ENCODE measurements around the gene SUGCT.
"Not testable (repeated sequence)": the region's sequence is repeated elsewhere in the genome, so short reads cannot be mapped to it uniquely, and the experiment has no call there.

The SUGCT gene

DNA sequence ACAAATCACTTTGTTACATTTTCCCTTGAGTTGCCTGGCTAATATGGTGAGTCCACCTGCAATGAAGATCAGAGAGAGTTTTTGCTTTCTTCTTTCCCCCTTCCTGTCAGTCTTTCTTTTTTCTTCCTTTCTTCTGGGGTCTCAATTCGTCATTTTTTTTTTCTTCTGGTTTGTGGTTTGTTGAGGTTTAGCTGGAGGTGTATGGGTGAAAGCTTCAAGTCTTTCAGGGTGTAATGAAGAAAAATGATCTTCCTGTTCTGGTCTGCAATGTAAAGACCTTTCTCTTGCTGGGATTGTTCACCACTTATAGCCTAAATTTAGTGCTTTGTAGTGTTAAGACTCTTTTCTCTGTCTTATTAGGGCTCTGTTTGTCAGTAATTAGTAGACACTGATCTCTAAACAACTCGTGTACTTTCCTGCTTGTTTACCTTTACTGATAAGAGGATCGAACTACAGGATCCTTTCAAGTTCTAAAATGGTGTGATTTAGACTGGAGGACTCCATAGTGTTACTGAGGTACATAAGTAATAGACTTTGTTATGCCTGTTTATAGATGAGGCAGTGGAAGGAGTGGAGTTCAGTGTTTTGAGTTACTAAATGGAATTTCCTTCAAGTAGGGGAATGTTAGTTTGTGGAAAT, 129.1 kb downstream of the SUGCT start:
- no peak for DNase-seq (ENCODE audit: low spot score)

GRCh38 chr7:40267583-40267982, 132.8 kb downstream of the SUGCT start:
- peak; percentile 29 for DNase-seq (ENCODE audit: low spot score)

DNA sequence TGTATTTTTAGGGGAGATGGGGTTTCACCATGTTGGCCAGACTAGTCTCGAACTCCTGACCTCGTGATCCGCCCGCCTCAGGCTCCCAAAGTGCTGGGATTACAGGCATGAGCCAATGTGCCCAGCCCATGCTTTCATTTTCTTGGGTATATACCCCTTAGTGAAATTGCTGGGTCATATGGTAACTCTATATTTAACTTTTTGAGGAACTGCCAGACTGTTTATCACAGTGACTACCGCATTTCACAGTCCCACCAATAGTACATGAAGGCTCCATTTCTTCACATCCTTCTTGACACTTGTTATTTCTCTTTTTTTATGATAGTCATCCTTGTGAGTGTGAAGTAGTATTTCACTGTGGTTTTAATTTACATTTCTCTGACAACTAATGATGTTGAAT, 134.0 kb downstream of the SUGCT start:
- DNase-seq (ENCODE audit: low spot score) = not testable (repeated sequence)

GRCh38 chr7:40276061-40276460, 141.3 kb downstream of the SUGCT start:
- DNase-seq (ENCODE audit: low spot score) = no peak

- no peak for DNase-seq (ENCODE audit: low spot score)
Measured at GRCh38 chr7:40279991-40280390, 145.2 kb downstream of the SUGCT start.

DNA sequence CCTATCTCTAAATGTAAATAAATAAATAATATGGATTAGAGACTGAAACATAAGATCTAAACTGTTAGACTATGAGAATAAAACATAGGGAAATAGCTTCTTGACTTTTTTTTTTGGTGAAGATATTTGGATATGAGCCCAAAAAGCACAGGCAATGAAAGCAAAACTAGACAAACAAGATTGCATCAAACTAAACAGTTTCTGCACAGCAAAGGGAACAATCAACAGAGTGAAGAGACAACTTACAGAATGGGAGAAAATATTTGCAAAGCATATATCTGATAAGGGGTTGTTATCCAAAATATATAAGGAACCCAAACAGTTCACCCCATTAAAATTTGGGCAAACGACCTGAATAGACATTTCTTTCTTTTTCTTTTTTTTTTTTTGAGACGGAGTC, 148.1 kb downstream of the SUGCT start:
- DNase-seq (ENCODE audit: low spot score) = no peak

DNA sequence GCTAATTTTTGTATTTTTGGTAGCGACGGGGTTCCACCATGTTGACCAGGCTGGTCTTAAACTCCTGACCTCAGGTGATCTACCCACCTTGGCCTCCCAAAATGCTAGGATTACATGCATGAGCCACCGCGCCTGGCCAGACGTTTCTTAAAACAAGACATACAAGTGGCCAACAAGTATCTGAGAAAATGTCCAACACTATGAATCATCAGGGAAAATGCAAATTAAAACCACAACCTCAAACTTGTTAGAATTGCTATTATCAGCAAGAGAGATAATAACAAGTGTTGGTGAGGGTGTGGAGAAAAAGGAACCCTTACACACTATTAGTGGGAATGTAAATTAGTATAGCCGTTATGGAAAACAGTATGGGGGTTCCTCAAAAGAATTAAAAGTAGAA, 148.6 kb downstream of the SUGCT start:
- no peak for DNase-seq (ENCODE audit: low spot score)

GRCh38 chr7:40288827-40289226, 154.0 kb downstream of the SUGCT start:
- DNase-seq (ENCODE audit: low spot score) = no peak

- peak; percentile 25 for DNase-seq (ENCODE audit: low spot score)
Measured at GRCh38 chr7:40297741-40298311, 163.0 kb downstream of the SUGCT start.

DNA sequence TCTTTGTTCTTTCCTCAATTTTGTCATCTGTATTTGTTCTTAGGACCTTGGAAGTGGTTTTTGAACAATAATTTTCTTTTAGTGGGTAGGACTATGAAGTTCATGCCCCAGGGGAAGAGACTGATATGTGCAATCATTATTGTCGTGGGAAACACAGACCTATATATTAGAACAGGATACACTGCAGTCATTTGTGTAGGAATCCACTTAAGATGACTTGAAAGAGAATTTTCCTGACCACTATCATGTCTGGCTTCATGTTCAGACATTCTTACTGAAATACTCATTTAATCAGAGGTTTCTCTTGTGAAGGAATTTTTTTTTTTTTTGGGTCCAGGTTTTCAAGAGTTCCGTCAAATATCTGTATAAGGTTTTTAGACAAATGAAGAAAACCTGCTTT, 163.6 kb downstream of the SUGCT start:
- DNase-seq (ENCODE audit: low spot score) = peak; percentile 89

- peak; percentile 17 for DNase-seq (ENCODE audit: low spot score)
Measured at GRCh38 chr7:40299097-40299496, 164.3 kb downstream of the SUGCT start.

- no peak for DNase-seq (ENCODE audit: low spot score)
Measured at GRCh38 chr7:40300146-40300670, 165.4 kb downstream of the SUGCT start.

- DNase-seq (ENCODE audit: low spot score) = no peak
Measured at GRCh38 chr7:40301486-40302068, 166.8 kb downstream of the SUGCT start.

GRCh38 chr7:40303996-40304395, 169.2 kb downstream of the SUGCT start:
- no peak for DNase-seq (ENCODE audit: low spot score)

DNA sequence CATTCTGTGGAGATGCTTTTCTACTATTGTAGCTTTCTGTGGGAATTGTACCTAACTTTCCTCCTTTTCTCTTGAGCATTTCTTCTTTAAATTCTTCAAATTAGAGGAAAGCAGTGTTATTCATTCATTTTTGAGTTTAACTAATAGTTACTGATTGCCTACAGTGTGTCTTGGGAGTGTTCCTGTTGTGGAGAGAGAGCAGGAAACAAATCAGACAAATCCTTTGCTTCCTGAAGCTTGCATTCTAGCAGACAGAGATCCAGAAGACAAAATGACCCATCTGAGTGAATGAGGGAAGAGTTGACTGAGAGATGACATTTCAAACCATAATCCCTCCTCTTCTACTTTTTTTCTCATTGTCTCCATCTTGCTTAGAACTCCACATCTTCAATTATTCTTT, 170.4 kb downstream of the SUGCT start:
- no peak for DNase-seq (ENCODE audit: low spot score)

DNA sequence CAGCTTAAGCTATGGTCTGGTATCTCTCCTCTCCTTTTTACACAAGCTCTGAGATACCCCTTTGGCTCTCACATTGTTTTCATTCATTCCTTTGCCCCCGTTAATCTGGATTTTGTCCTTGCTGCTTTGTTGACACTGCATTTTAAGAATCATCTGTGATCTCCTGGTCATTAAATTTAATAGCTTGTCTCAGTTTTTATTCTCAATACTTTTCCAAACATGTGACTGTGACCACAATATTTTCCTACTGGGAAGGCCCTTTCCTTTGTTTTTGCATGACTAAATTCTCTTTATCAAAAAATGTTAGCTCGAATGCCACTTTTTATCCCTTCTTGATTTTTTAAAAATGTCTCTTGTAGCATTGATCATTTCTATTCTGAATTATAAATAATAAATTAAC, 171.2 kb downstream of the SUGCT start:
- no peak for DNase-seq (ENCODE audit: low spot score)

- DNase-seq (ENCODE audit: low spot score) = peak; percentile 47
Measured at GRCh38 chr7:40306596-40306995, 171.8 kb downstream of the SUGCT start.

- no peak for DNase-seq (ENCODE audit: low spot score)
Measured at GRCh38 chr7:40310258-40310657, 175.5 kb downstream of the SUGCT start.

- DNase-seq (ENCODE audit: low spot score) = no peak
Measured at GRCh38 chr7:40311307-40311706, 176.5 kb downstream of the SUGCT start.

- no peak for DNase-seq (ENCODE audit: low spot score)
Measured at GRCh38 chr7:40315277-40315676, 180.5 kb downstream of the SUGCT start.

GRCh38 chr7:40316176-40316575, 181.4 kb downstream of the SUGCT start:
- no peak for DNase-seq (ENCODE audit: low spot score)

DNA sequence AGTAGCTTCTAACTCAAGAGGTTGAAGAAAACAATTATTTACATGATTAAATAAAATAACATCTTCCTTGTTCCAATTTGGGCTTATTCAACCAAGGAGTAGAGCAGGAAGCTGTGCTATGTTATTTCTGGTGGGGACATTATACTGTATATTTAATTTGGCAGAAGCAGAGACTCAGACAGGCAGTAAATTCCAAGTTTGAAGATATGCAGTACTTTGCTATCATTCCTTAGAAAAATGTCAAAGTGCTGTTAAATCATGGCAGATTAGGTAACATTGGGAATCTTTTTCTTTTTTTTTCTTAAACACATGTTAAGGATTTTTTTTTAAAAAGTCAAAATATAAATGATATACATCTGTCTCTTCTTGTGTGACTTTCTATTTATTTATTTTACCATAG, 190.1 kb downstream of the SUGCT start:
- DNase-seq (ENCODE audit: low spot score) = no peak

- DNase-seq (ENCODE audit: low spot score) = no peak
Measured at GRCh38 chr7:40327113-40327512, 192.3 kb downstream of the SUGCT start.

- no peak for DNase-seq (ENCODE audit: low spot score)
Measured at GRCh38 chr7:40327873-40328272, 193.1 kb downstream of the SUGCT start.
